ENCODE measurements around the gene TRIM38.

Gene TRIM38

GRCh38 chr6:26028746-26029569 lies 66.4 kb downstream of the TRIM38 start:
- DNase-seq: no peak

GRCh38 chr6:26029570-26029856 lies 66.9 kb downstream of the TRIM38 start:
- no peak for DNase-seq

- no peak for DNase-seq
These were observed 67.5 kb downstream of the TRIM38 start for GRCh38 chr6:26029857-26030653.

DNA sequence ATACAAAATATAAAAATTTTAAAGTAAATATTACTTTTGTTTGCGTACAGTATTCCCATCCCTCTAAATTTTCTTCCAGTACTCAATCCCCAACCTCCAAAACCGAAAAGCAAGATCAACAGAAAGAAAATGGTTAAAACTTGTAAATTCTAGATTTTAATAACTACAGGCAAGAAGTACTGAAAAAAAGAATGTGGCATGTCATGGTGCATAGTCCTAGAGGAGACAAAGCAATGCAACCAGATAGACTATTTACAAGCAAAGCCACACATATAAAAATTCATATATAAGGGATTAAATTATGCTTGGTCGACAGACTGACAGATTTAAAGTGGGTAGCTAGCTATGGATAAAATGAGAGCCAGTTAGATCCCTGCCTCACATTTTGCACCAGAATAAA lies 68.1 kb downstream of the TRIM38 start:
- DNase-seq: no peak

DNA sequence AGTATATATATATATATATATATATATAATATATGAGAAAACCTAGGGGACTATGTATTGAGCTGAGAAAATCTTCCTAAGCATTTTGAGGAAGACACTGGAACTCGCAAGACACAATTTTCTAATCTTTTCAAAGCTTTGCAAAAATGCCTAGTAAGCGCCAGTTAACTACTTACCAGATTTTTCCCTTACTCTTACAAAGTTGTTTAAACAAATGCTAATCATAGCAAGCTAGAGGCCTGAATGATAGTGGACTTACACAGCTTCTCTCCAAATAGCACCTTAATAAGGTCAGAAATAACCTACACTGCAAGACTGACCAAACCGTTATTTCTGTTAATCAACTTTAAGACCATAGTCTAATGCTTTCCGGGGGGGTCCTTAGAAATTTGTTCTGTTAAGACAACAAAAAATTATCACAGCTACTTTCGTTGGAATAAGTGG lies 68.6 kb downstream of the TRIM38 start:
- no peak for DNase-seq

GRCh38 chr6:26031595-26032339 lies 69.2 kb downstream of the TRIM38 start:
- peak; percentile 84 for DNase-seq

DNA sequence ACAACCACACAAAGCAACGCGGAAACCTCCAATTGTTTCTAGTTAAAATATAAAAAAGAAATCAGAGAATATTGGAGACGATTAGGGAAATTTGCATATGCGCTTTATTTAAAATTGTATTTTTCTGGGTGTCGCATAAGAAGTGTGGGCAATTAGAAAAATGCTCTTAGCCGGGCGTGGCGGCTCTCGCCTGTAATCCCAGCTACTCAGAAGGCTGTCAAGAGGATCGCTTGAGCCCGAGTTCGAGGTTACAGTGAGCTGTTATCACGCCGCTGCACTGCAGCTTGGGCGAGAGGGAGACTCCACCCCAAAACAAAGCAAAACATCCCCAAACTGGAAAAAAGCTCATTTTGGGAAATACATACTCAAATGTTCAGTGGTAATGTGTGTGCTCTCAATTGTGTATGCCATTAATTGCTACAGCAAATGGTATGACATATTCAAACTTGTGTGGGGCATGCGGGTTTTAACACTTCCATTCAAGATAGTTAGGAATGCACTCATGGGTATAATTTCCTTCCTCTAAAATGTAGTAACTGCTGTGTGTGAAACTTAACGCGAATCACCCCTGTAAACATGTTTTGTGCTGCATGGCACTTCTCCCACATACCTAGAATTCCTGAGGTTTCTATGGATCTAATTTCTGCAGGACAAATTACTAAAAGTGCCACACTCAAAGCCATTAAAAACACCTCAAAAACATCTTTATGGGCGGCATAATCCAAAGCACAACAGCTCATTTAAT lies 69.9 kb downstream of the TRIM38 start:
- DNase-seq: no peak

- DNase-seq: peak; percentile 24
These were observed 70.7 kb downstream of the TRIM38 start for GRCh38 chr6:26033085-26033940.

- DNase-seq: no peak
These were observed 71.3 kb downstream of the TRIM38 start for GRCh38 chr6:26033941-26034354.

- DNase-seq: no peak
These were observed 72.3 kb downstream of the TRIM38 start for GRCh38 chr6:26034905-26035304.
